ENCODE measurements around the gene ADGRF1. TPM values are rescaled to one million over a fixed set of nuclear protein-coding genes. Genes with fewer than 3 reads are reported as not detected.

Gene ADGRF1
- not detected in 2 replicates for total RNA-seq

GRCh38 chr6:47042275-47042791, at the start of gene ADGRF1:
Gene ADGRF1 (minus strand): TSS chr6:47042332. CDS start chr6:47029061, 13,271 bp downstream.

Other genes starting within 250 kb of the ADGRF1 start
- gene MEP1A, start 248.9 kb downstream of the ADGRF1 start, total RNA-seq, result not detected in 2 replicates
- not detected in 2 replicates for gene ADGRF5, start 120.4 kb downstream of the ADGRF1 start, total RNA-seq